Heart left ventricle (tissue), 16 donors: ENCODE measurements around the gene SLC24A4. TPM values are rescaled to one million over a fixed set of nuclear protein-coding genes. Genes with fewer than 3 reads are reported as not detected.

Experiments used
- ATAC-seq, 4 donors: fragments of 200-7000 bp; cut with Tn5 transposase; one replicate each; pipeline ENCODE4 v1.9.1; 2020 to 2022; ENCODE audit warnings: moderate library complexity in 4 of 4, mild to moderate bottlenecking in 3 of 4, moderate number of reproducible peaks in 1 of 4
- DNase-seq, 5 donors: peaks; one replicate each; pipeline ENCODE4 v3.0.0-alpha.2; 2020
- H3K27ac ChIP-seq, 12 donors: fragments of 200-600 bp; sonication (generic) in 4 of 12; one replicate each; pipeline versions ENCODE4 v1.5.0 to v1.8.0; 2016 to 2022; ENCODE audit warnings: mild to moderate bottlenecking in 2 of 12
- H3K27me3 ChIP-seq, 9 donors: fragments of 200-600 bp; sonication (generic) in 2 of 9; one replicate each; pipeline versions ENCODE4 v1.5.1 to v1.8.0; 2016 to 2022; ENCODE audit warnings: mild to moderate bottlenecking in 3 of 9
- H3K36me3 ChIP-seq, 9 donors: fragments of 200-600 bp; sonication (generic) in 2 of 9; one replicate each; pipeline versions ENCODE4 v1.5.0 to v1.8.0; 2018 to 2022; ENCODE audit warnings: mild to moderate bottlenecking in 2 of 9
- H3K4me1 ChIP-seq, 12 donors: fragments of 200-600 bp; sonication (generic) in 4 of 12; one replicate each; pipeline versions ENCODE4 v1.5.0 to v1.8.0; 2016 to 2022; ENCODE audit warnings: mild to moderate bottlenecking in 3 of 12
- H3K4me3 ChIP-seq, 12 donors: fragments of 200-600 bp; sonication (generic) in 4 of 12; one replicate each; pipeline versions ENCODE4 v1.5.0 to v1.8.0; 2017 to 2022; ENCODE audit warnings: mild to moderate bottlenecking in 9 of 12, moderate library complexity in 4 of 12
- H3K9me3 ChIP-seq, 12 donors: fragments of 200-600 bp; sonication (generic) in 4 of 12; one replicate each; pipeline versions ENCODE4 v1.5.0 to v1.8.0; 2016 to 2022; ENCODE audit warnings: mild to moderate bottlenecking in 1 of 12
- CTCF ChIP-seq, 12 donors: fragments of 200-600 bp; sonication (generic) in 4 of 12; IDR thresholded peaks; one replicate each; pipeline versions ENCODE4 v1.5.0 to v1.8.0; 2018 to 2022; ENCODE audit warnings: antibody characterized with exemption in 12 of 12, mild to moderate bottlenecking in 5 of 12
- POLR2A ChIP-seq, 2 donors: fragments of 450-650 bp; IDR thresholded peaks; one replicate each; pipeline ENCODE4 v1.6.1; 2017; ENCODE audit warnings: antibody characterized with exemption in 2 of 2, mild to moderate bottlenecking in 2 of 2, moderate library complexity in 2 of 2
- WGBS, 4 donors: extraction: QIAGEN DNeasy Blood & Tissue Kit in 2 of 4; methylation state at CpG; one replicate each; pipeline versions ENCODE4 v1.1.5 to v1.1.7; 2013 to 2018; 5-methylcytosine and 5-hydroxymethylcytosine counted together
- intact Hi-C, 10 donors: fragments of 100-400 bp; cut with DNase I; formaldehyde crosslinking; loops; one replicate each; pipeline versions ENCODE4 v1.11.1 to v1.14.2; 2022
- polyA plus RNA-seq, 2 donors: library from polyadenylated mRNA; stranded (reverse); fragments of 200-250 nt; gene quantifications; one replicate each; pipeline ENCODE4 v1.2.3, GENCODE V29; 2013
- total RNA-seq, 9 donors: library from RNA; depleted of rRNA in 2 of 9; stranded (reverse); fragments of >200 nt in 2 of 9; fragmentation: NEBNext Ultra II Directional in 3 of 9; extraction: Animal tissue kit (Norgen Biotek cat#: 25700) in 3 of 9; gene quantifications; one replicate each; pipeline versions ENCODE4 v1.1.0 to v1.2.4, GENCODE V29; 2016 to 2023
- donor health status: ischemic (EF 13 %, LVEDD 7.1; RV severe dilation, severe dysfunction).
- donor health status: healthy with polysubstance abuse.
- donor health status: DM: no; HTN: yes; CAD: no.
- donor health status: DM: no; HTN: no; CAD: no.
- donor health status: ischemic (EF 25% LVEDD 6.9; RV normal size, moderate dysfunction).
- donor health status: ischemic (EF 25% LVEDD 5.7; RV mildly dilated, moderate dysfunction).
- donor health status: healthy.
- donor health status: DM: yes; HTN: yes; CAD: no.
- donor health status: ischemic (EF 35%, LVEDD 5.7; RV mildly dilated, moderate dysfunction).
- donor health status: nonischemic (EF 11% LVEDD 7.7; RV severe dilation, severe dysfunction).
- donor health status: DM: yes; HTN: yes; CAD: no.
- donor health status: PGD.
- donor health status: ischemic (EF 29% LVEDD 5.4; RV normal size, mild dysfunction).
- donor health status: nonischemic (EF 23%, LVEDD 6.1; RV moderate dilation, normal function).

The SLC24A4 gene
- total and polyA plus RNA-seq, 11 donors: 0.05 to 1.6 (median 0.23) TPM

DNA sequence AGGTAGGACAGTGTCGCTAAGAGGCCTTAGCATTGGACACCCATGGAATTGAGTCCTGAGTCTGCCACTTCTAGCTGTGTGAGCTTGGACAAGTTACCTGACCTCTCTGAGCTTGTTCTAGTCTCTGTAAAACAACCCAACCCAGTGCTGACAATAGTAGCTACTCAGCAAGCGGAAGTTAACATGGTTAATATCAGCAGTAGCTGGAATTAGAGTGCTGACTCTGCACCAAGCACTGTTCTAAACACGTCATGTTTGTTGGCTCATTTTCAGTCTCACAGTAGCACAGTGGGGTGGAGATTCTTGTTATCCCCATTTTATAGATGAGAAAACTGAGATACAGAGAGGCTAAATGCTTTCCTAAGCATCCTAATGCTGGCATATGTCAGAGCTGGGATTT lies 143.1 kb downstream of the SLC24A4 start:
- no peaks in the 10 kb centered on the region for H3K27me3 ChIP-seq
- intact Hi-C loops: no loop called here
- H3K36me3 ChIP-seq: no peaks in the 10 kb centered on the region
- WGBS, 4 donors: 53 to 93% (median 80%) methylated on average over 3 of the region's 3 CpGs
- DNase-seq (no peak), ATAC-seq (peak in 3 of 4 donors; percentile 55 to 66 (median 64))
- H3K27ac ChIP-seq: peak overlapping the region in 1 of 12 donors; percentile 60
- peaks cover 0 to 29% (median 0%) of the 10 kb centered on the region in 12 donors for H3K9me3 ChIP-seq
- TF ChIP-seq CTCF (IDR thresholded peaks at IDR 0.05): no peak
- TF ChIP-seq POLR2A (IDR thresholded peaks at IDR 0.05): no peak
- H3K4me1 ChIP-seq: peaks cover 0 to 33% (median 9%) of the 10 kb centered on the region in 12 donors
- no peak overlapping the region for H3K4me3 ChIP-seq

DNA sequence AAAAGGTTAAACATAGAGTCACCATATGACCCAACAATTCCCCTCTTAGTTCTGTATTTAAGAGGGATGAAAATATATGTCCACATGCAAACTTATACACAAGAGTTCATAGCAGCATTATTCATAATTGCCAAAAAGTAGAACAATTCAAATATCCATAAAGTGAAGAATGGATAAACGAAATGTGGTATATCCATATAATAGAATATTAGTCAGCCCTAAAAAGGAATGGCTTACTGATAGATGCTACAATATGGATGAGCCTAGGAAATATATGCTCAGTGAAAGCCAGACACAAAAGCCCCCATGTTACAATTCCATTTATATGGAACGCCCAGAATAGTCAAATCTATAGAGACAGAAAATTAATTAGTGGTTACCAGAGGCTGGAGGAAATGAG lies 146.6 kb downstream of the SLC24A4 start:
- no peak for TF ChIP-seq CTCF (IDR thresholded peaks at IDR 0.05)
- no peak for TF ChIP-seq POLR2A (IDR thresholded peaks at IDR 0.05)
- intact Hi-C loops: no loop called here
- ATAC-seq: no peak

GRCh38 chr14:92470215-92470614 lies 147.2 kb downstream of the SLC24A4 start:
- no peaks in the 10 kb centered on the region for H3K36me3 ChIP-seq
- no peak overlapping the region for H3K4me3 ChIP-seq
- TF ChIP-seq POLR2A (IDR thresholded peaks at IDR 0.05): no peak
- no peak for TF ChIP-seq CTCF (IDR thresholded peaks at IDR 0.05)
- no peak overlapping the region for H3K27ac ChIP-seq
- H3K4me1 ChIP-seq: peaks cover 0 to 48% (median 3%) of the 10 kb centered on the region in 12 donors
- no peaks in the 10 kb centered on the region for H3K27me3 ChIP-seq
- H3K9me3 ChIP-seq: peaks cover 0 to 29% (median 0%) of the 10 kb centered on the region in 12 donors
- intact Hi-C loops: no loop called here
- ATAC-seq: no peak
- WGBS, 4 donors: 84 to 97% (median 95%) methylated on average over 3 of the region's 3 CpGs
- DNase-seq: no peak

More for the DNA sequence above, 146.6 kb downstream of the SLC24A4 start:
- no peak for DNase-seq
- peaks cover 0 to 46% (median 2%) of the 10 kb centered on the region in 12 donors for H3K4me1 ChIP-seq
- H3K27me3 ChIP-seq: no peaks in the 10 kb centered on the region
- 95 to 97% (median 95%) methylated on average over 2 of the region's 2 CpGs for WGBS, 4 donors
- no peak overlapping the region for H3K27ac ChIP-seq
- no peaks in the 10 kb centered on the region for H3K36me3 ChIP-seq
- peaks cover 0 to 29% (median 0%) of the 10 kb centered on the region in 12 donors for H3K9me3 ChIP-seq
- H3K4me3 ChIP-seq: no peak overlapping the region

DNA sequence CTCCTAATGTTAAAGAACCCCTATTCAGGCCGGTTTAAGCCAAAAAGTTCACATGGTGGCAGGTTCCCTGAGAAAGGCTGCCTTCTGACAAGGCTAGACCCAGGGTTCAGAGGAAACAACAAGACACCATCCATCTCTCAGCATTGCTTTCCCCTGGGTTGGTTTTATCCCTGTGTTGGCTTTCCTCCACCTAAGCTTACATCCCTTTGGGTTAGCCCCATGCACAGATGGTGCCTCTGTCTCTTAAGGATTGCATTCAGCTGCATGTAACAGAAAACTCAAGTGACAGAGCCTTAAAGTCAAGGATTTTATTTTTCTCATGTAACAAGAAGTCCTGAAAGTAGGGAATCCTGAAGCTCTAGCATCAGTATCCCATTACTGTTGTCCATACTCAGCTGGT lies 147.8 kb downstream of the SLC24A4 start:
- intact Hi-C loops: no loop called here

More for the DNA sequence above, 147.8 kb downstream of the SLC24A4 start:
- H3K4me1 ChIP-seq: peaks cover 0 to 48% (median 6%) of the 10 kb centered on the region in 12 donors
- H3K27ac ChIP-seq: no peak overlapping the region
- DNase-seq (no peak), ATAC-seq (no peak)
- TF ChIP-seq CTCF (IDR thresholded peaks at IDR 0.05) (no peak), POLR2A (IDR thresholded peaks at IDR 0.05) (no peak)
- 80 to 100% (median 93%) methylated on average over 1 of the region's 1 CpG for WGBS, 4 donors
- no peak overlapping the region for H3K4me3 ChIP-seq
- H3K9me3 ChIP-seq: peaks cover 0 to 29% (median 0%) of the 10 kb centered on the region in 12 donors
- H3K27me3 ChIP-seq: no peaks in the 10 kb centered on the region
- H3K36me3 ChIP-seq: no peaks in the 10 kb centered on the region
